ENCODE measurements around the gene IL18. TPM values are rescaled to one million over a fixed set of nuclear protein-coding genes. Genes with fewer than 3 reads are reported as not detected.
A peak's percentile ranks its signal among the peaks of the same experiment; 100 is the strongest.
"Not testable (repeated sequence)": the region's sequence is repeated elsewhere in the genome, so short reads cannot be mapped to it uniquely, and the experiment has no call there.

Gene IL18
- polyA plus RNA-seq, 1 donor = 0.68 TPM

DNA sequence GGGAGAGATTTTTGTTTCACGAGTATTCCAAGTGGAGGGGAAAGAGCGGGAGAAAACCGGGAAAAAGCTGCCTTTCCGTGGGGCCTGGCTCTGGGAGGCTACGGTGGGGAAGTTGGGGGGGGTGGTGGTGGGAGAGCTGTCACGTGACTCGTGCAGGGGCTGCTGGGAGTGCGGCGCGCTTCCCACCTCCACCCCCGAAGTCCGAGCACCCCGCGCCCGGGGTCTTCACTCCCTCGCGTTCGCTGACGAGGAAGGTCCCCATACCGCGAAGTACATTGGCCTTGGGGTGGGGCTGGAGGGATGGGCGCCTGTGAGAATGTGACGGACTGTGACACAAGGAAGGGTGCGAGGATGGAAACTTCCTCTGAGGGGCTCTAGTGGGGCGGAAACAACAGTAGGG is 3.3 kb upstream of the IL18 start, which contains the start of gene TEX12:
TEX12 (plus strand) TSS at position 228 of the 400 bp plus-strand sequence. CDS start 1,897 bp downstream, outside the sequence.
- DNase-seq = no peak

DNA sequence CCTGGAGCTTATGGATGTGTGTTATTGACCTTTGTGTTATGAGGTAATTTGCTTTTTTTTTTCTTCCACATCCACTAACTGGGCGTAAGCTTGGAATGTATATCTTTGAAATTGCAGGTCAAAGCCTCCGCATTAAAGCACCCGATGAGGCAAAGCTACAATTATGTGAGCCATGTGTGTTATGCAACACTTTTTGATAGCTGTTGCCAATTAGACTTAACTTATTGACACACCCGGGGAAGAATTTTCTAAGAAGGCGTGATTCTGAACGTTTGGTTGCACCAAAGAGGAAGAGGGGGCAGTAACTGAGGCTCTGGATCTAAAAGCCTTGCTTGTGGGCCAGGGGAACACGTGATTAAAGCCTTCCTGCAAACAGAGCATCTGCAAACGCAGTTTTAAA is 2.7 kb upstream of the IL18 start:
- DNase-seq = no peak

DNA sequence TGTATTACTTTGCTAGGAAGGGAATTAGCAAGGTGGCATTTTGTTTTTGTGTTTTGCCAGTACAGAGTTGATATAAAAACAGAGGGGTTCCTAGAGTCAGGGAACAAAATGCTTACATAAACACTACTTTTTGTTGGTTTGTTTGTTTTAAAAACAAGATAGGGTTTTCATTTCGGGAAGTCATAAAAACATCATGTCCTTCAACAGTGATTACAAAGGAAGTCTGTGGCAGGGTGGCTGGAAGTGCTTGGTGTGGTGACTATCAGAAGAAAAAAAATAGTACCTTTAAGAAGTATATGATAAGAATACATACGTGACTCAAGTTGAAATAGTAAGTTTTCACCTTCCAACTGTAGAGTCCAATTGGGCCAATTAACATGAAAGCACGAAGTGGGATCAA is 1.2 kb upstream of the IL18 start:
- DNase-seq = no peak

DNA sequence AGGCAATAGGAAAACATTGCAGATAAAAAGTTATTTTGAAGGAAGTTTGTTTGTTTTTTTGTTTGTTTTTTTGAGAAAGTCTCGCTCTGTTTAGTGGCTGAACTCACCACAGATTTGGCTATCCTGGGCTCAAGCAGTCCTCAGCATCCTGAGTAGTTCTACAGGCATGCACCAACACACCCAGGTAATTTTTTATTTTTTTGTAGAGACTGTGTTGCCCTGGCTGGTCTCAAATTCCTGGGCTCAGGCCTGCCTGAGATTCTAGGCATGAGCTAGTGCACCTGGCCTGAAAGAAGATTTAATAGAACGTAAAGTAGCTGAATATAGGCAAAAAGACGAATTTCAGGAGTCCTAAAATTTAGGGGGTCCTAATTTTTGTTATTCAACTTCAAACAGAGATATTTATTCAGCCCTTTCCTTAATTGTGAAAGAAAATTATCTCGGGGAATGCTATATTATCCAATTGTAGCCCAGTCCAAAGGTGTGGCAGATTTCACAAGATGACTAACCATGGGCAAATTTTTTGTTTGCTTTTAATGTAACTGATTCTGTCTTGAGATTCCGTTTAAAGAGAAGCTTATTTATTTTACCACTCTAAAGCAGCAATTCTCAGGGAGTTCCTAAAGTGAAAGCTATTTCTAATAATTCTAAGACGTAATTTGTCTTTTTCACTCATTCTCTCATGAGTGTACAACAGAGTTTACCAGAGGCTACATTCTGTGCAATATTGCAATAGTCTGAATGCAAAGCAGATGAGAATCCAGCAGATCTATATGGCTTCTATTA is 940 bp downstream of the IL18 start:
- DNase-seq = no peak

DNA sequence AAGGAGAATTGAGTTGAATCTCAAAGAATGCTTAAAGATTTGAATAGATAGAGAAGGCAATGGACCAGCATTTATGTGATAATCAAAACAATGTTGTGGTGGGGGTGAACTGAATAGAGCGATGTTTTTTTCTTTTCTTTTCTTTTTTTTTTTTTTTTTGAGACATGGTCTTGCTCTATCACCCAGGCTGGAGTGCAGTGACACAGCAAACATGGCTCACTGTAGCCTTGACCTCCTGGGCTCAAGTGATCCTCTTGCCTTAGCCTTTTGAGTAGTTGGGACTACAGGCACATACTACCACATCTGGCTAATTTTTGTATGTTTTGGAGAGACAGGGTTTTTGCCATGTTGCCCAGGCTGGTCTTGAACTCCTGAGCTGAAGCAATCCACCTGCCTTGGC is 1.7 kb downstream of the IL18 start:
- not testable (repeated sequence) for DNase-seq

DNA sequence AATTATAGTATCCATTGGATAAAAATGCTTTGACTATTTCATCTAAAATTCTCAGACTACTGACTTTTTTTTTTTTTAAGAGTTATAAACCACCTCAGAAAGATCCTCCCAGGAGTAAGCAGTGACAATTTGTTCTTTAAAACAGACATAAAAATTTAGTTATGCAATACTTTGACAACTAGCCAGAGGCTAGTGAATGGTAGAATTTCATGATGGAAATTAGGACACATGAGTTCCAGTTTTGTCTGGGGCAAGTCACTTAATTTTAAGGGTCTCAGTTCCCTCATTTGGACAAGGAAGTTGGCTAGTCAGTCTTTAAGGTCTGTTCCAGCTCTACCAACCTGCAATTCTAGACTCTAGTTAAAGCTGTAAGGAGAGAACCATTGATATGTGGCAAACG is 2.9 kb downstream of the IL18 start:
- DNase-seq = no peak

DNA sequence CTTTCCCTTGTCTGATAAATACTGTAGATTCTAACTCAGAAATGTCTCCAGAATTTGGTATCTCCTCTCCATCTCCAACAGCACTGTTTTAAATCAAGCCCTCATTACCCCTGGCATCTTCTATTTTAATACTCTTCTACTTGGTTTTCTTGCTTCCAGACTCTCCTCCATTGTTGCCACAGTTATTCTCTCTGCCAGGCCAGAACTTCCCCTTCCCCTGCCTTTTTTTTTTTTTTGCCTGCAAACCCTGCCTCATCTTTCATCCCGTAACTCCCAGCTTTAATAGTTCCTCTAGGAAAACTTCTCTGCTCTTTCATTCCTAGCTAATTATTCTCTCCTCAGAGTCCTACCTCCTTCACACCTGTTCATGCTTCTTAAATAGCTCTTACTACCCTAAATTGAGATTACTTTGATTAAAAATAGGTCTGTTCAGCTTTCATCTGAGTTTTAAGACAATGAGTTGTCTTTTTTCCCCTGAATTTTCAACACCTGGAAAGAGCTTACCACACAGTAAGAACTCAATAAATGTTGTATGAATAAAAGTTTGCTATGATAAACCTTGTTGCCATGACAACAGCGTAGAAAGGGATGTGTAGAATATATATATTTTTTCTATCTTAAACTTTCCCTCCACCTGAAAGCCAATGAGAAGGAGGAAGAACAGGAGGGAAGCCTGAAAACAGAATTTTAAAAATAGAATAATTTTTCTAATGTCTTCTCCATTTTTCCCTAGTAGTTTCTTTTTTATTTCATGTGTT is 3.6 kb downstream of the IL18 start:
- no peak for DNase-seq

DNA sequence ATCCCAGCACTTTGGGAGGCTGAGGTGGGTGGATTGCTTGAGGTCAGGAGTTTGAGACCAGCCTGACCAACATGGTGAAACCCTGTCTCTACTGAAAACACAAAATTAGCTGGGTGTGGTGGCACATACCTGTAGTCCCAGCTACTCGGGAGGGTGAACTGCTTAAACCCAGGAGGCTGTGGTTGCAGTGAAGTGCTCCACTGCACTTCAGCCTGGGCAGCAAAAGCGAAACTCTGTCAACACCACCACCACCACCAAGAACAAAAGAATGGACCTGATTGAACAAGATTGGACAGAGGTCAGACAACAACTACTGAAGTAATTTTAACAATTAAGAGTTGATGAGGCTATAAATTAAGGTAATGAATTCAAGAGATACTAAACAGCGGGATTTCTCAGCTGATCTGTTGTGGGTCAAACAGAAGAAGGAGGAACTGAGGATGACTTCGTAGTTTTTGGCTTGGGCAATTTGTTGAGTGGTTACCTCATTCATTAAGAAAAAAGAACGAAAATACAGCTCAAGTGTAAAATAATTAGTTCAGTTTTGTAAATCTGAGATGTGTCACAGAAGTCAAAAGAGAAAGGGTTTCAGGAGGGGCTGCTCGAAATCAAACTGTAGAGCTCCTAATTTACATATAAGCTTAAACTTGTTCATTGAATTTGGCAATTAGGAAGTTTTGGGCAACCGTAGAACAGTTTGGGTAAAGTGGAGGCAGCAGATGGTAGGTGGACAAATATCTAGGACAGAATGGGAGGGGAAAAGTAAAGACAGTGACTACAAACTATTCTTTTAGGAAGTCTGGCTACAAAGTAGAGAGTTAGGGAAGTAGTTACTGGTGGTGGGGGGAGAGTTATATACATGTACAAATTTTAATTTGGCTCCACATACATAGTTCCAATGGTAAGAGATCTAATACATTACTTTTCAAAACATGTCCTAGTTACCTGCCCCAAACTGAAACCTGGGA is 4.5 kb downstream of the IL18 start:
- DNase-seq = no peak

DNA sequence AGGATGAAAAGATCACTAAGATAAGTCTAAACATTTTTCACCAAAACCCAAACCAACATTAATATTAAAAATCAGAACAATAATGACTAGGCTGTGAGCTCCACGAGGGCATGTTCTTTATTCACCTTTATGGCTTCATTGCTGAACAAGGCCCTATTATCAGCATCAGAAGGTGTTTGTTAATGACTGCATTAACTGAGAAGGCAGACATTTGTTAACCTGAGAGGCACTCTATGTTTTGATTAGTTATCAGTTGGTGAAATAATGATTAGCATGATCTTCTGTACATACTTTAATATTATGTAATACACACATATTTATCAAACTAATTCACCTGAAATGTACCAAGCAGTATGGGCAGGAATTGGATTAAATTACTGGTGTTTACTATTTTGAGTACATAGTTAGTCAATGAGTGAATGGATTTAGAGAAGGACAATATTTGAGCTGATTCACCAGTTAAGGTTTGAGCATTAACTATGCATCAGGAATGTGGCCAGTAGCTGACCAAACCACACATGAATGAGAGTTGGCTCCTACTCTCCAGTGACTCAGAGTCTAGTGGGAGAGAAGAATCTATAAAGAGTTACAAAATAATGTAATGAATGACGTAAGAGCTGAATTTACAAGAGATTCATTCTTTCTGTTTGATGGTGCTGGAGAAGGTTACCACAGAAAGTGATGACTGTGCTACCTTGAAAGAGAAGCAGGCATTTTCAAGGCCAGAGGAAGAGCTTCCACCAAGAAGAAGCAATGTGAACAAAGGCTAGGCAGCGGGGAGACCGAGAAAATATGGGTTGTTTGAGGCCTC is 6.7 kb downstream of the IL18 start:
- DNase-seq = no peak

DNA sequence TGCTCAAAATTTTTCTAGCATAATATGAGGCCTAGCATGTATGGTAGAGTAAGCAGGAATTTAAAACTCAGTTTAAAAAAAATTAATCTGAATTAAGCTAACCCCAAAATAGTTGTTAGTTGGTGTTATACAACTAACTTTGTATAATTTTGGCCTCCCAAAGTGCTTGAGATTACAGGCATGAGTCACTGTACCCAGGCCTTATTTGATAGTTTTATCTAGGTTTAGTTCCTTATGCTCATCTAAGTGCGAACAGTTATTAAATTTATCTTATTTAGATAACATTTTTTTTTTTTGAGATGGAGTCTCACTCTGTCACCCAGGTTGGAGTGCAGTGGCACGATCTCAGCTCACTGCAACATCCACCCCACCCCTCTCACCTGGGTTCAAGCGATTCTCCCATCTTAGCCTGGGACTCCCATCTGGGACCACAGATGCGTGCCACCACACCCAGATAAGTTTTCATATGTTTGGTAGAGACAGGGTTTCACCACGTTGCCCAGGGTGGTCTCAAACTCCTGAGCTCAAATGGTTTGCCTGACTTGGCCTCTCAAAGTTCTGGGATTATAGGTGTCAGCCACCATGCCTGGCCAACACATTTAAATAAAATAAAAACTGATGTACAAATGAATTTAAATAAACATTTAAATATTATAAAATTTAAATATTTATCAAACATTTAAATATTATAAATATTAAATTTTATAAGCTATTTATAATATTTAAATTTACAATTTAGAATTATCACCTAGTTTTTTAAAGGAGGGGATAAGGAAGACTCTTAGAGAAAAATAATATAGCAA is 7.5 kb downstream of the IL18 start:
- no peak for DNase-seq

DNA sequence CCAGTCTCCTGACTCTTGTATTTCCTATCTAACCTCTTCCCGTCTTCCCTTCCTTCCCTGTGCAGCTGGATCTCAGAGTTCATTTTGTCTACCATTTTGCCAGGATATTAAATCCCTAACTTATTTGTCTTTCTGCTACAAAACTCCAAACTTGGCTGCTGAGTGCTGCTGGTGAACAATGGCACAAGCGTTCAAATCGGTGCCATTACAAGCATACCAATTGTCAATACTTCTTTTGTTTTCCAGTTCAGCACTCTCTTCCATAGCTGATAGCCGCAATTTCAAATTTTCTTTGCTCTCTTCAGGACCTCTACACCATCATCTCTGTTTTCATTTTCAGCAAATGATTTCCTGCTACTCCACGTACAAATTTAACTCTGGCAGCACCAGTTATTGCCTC is 13.4 kb downstream of the IL18 start:
- DNase-seq = no peak

DNA sequence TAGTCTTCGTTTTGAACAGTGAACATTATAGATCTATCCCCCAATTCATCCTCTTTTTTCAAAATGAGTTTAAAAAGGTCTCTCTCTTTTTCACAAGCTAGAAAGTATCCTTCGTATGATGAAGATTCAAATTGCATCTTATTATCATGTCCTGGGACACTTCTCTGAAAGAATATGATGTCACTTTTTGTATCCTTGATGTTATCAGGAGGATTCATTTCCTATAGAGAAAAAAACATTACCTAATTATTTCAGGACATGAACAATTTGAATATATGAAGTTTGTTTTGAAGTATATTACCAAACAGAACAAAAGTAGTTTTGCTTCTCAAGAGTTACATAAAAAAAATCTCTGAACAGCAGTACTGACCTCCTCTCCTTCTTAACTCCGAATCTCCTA is 20.3 kb downstream of the IL18 start:
- DNase-seq = no peak

DNA sequence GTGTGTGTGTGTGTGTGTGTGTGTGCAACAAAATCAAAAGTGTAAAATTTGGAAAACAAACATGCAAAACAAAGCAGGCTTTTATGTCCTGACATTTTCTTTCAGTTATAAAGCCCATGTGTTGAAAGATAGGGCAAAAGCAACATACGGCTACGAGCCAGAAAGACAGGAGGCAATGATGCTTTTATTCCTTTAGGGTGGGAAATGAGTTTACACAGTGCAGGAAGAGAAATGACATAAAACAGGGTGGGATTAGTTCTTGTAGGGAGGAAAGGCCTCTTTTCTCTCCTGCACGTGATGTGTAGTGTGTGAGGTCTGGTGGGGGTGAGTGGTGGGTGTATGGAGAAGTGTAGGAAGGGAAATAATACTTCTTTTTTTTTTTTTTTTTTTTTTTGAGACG is 29.4 kb downstream of the IL18 start:
- no peak for DNase-seq

DNA sequence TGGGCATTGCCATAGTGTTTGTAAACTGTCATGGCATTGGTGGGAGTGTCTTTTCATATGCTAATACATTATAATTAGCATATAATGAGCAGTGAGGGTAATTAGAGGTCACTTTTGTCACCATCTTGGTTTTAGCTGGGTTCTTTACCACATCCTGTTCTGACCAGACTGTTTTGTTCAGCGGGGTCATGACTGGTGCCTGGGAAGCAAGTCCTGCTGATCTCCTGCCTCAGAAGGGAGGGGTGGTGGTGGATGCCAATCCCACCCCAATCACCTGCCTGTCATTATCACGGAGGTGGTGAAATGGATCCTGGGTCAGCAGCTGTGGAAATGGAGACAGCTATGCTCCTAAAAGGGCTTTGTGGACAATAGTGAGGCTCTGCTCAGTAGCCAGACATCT is 31.2 kb downstream of the IL18 start:
- no peak for DNase-seq

DNA sequence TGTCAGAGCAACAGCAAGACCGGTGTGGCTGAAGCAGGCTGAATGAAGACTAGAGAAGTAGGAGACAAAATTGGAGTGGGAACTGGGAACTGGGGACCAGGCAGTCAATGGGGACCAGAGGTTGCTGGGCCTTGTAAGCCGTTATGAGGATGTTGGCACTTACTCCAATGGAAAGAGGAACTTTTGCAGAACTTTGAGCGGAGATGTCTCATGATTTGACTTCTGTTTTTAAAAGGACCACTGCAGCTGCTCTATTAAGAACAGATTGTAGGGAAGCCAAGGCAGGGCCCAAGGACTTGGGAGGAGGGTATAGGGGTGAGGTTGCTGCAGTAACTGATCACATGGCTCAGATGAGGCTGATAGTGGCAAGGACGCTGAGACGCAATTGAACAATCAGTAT is 34.2 kb downstream of the IL18 start:
- DNase-seq = peak; percentile 15

DNA sequence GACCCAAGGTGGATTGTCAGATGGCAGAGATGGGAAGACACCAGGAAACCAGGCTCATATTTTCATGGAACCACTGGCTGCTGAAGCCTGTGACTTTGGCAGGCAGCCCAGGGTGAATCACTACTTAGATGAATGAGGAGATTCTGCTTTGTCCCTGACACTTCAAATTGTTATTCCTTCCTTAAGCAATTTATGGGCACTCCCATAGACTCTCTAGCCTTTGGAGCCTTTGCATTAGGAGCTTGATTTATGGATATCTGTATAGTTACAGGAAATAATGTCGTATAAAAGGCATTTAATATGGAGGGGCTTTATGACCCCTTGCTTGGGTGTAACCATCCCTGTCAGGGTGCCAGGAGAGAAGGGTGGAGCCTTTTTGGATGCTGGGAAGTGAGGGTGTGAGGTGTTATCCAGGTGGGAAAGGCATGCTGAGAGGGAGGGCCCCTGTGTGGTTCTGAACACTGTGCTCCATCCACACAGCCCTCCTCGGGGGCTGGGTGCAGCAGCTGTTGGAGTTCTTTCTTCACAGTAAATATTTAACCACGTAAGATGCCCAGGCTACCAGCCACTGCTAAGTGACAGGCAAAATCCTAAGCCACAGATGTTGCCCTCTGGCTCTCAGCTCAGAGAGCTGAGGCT is 35.3 kb downstream of the IL18 start:
- DNase-seq = peak; percentile 7

DNA sequence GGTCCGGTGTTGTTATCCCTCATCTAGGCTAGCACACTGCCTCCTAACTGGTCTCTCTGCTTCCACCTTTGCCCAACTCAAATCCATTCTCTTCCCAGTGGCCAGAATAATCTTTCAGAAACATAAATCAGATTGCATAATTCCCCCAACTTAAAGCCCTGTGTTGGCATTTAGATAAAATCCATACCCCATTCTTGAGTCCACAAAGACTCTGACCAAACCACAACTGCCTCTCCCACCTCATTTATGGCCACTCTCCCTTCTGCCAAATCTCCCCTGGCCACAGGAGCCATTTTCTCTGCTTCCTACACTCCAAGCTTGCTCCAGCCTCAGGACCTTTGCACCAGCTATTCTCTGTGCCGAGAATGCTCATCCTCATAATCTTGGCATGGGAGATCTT is 36.8 kb downstream of the IL18 start:
- no peak for DNase-seq

DNA sequence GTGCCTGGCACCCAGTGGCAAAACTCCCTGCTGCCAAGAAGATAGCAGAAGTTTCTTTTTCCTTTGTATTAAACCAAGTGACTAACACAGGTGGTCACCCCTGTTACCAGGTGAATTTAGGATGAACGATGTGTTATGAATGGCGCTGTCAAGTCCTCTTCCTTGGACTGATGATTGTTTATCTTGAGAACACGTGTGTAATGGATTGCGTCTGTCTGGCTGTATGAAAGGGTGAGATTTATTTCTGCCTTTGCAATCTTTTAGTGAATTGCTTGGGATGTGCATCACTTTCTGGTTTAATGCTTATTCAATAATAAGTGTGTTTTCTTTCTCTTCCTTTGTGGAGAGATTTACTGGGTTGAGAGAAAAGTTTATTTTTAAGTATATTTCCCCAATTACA is 40.8 kb downstream of the IL18 start:
- no peak for DNase-seq

DNA sequence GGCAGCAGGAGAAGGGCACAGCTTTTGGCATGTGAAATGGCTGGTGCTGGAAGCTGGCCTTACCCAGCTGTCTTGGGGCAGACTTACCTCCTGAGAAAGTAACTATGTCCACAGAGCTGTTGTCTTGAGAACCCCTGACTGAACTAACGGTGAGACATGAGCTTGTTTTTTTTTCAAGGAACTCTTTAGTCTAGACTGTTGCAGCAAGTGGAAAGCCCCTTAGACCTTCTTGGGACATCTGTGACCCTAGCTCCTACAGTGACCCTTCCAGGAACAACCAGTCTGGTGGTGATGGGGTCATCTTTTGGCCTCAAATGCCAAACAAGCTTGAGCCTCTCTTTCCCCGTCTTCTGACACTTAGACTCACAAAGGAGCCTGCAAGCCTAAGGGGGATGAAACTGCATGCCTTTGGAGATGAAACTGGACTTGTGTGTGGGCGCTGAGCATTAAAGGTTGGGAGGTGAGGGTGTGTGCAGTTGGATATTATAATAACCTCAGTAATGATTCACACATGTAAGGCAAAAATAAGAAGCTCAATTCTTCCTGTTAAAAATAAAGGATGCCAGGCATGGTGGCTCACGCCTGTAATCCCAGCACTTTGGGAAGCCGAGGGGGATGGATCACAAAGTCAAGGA is 41.8 kb downstream of the IL18 start:
- DNase-seq = no peak

DNA sequence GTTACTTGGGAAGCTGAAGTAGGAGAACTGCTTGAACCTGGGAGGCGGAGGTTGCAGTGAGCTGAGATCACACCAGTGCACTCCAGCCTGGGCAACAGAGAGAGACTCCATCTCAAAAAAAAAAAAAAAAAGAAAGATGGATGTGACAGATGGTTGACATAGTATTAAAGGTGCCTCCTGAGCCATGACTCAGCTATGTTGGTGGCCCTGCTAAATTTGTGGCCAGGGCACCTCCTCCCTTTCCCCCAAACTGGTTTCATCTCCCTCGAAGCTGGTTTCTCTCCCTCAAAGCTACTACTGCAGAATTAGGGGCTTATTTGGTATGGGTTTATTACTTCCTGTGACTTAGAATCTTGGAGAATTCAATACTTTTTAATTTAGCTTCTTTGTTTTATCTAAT is 45.7 kb downstream of the IL18 start:
- no peak for DNase-seq

Data from hindlimb muscle (tissue), 1 donor.